ENCODE results near the gene PCDHB1. TPM values are rescaled to one million over a fixed set of nuclear protein-coding genes. Genes with fewer than 3 reads are reported as not detected.

Gene PCDHB1
- not detected for polyA plus RNA-seq (2012; ENCODE audit: insufficient read depth, insufficient read length, low read depth)

GRCh38 chr5:141050622-141051520 is at the start of gene PCDHB1:
Gene PCDHB1 (plus strand): TSS chr5:141051374. CDS start chr5:141051471, 97 bp downstream.
- no peaks in the 10 kb centered on the region for H3K4me1 ChIP-seq
- no peak for DNase-seq
- peaks cover 4% of the 10 kb centered on the region; the same call in 1 of the 2 replicates for H3K27me3 ChIP-seq
- H3K36me3 ChIP-seq, result no peaks in the 10 kb centered on the region
- no peaks in the 10 kb centered on the region for H3K9me3 ChIP-seq
- H3K4me3 ChIP-seq (ENCODE audit: low read depth, low read length), result peak within 1 kb of the TSS; percentile 84
- no peak for TF ChIP-seq CTCF (IDR thresholded peaks at IDR 0.05; ENCODE audit: low read depth, low read length)

GRCh38 chr5:141001446-141001843 is 49.7 kb upstream of the PCDHB1 start:
- Histone ChIP-seq H3K27me3 (no peaks in the 10 kb centered on the region), H3K9me3 (no peaks in the 10 kb centered on the region), H3K4me3 (ENCODE audit: low read depth, low read length) (peak overlapping the region; percentile 81), H3K4me1 (peaks cover 32% of the 10 kb centered on the region), H3K36me3 (no peaks in the 10 kb centered on the region)
- TF ChIP-seq CTCF (IDR thresholded peaks at IDR 0.05; ENCODE audit: low read depth, low read length), result no peak
- DNase-seq, result peak; percentile 46

GRCh38 chr5:141001844-141002604 is 49.1 kb upstream of the PCDHB1 start:
- H3K9me3 ChIP-seq, result no peaks in the 10 kb centered on the region
- H3K4me1 ChIP-seq, result peaks cover 26% of the 10 kb centered on the region
- no peak for TF ChIP-seq CTCF (IDR thresholded peaks at IDR 0.05; ENCODE audit: low read depth, low read length)
- H3K4me3 ChIP-seq (ENCODE audit: low read depth, low read length), result peak overlapping the region; percentile 81
- no peaks in the 10 kb centered on the region for H3K36me3 ChIP-seq
- peak; percentile 91 for DNase-seq
- H3K27me3 ChIP-seq, result no peaks in the 10 kb centered on the region

- Histone ChIP-seq H3K9me3 (no peaks in the 10 kb centered on the region), H3K4me1 (peaks cover 26% of the 10 kb centered on the region), H3K27me3 (no peaks in the 10 kb centered on the region), H3K4me3 (ENCODE audit: low read depth, low read length) (peak overlapping the region; percentile 81), H3K36me3 (no peaks in the 10 kb centered on the region)
- no peak for DNase-seq
- TF ChIP-seq CTCF (IDR thresholded peaks at IDR 0.05; ENCODE audit: low read depth, low read length), result no peak
These were observed 48.6 kb upstream of the PCDHB1 start for GRCh38 chr5:141002605-141002965.

- Histone ChIP-seq H3K36me3 (no peaks in the 10 kb centered on the region), H3K27me3 (no peaks in the 10 kb centered on the region), H3K9me3 (no peaks in the 10 kb centered on the region), H3K4me1 (peaks cover 26% of the 10 kb centered on the region), H3K4me3 (ENCODE audit: low read depth, low read length) (no peak overlapping the region)
- no peak for TF ChIP-seq CTCF (IDR thresholded peaks at IDR 0.05; ENCODE audit: low read depth, low read length)
- DNase-seq, result peak; percentile 20
These were observed 48.1 kb upstream of the PCDHB1 start for GRCh38 chr5:141003031-141003430.

All from BE2C (cell line).